HepG2 (cell line): ENCODE data around the gene ATP6V1G2.

Experiments
- IRF9 ChIP-seq: sonication (generic); formaldehyde crosslinking; IDR thresholded peaks from 2 replicates; pipeline ENCODE4 v1.8.0; 2022; ENCODE audit warnings: missing genetic modification reagents, mild to moderate bottlenecking, borderline replicate concordance
- MLX ChIP-seq: IDR thresholded peaks from 2 replicates; pipeline ENCODE4 v1.6.1; 2016
- ZNF460 ChIP-seq: sonication (generic); formaldehyde crosslinking; IDR thresholded peaks from 2 replicates; pipeline ENCODE4 v1.5.1; 2020; ENCODE audit warnings: missing genetic modification reagents, mild to moderate bottlenecking, borderline replicate concordance
- ZNF580 ChIP-seq: IDR thresholded peaks from 2 replicates; pipeline ENCODE4 v1.6.1; 2016; ENCODE audit warnings: low read depth, borderline replicate concordance

- TF ChIP-seq MLX (no peak), ZNF460 (no peak), IRF9 (CRISPR knock-in tag) (no peak), ZNF580 (CRISPR knock-in tag) (no peak)
Observed at GRCh38 chr6:31558631-31559500, 12.5 kb upstream of the ATP6V1G2 start.
